Left lung (tissue), 10 donors: ENCODE measurements around the gene MED29. TPM values are rescaled to one million over a fixed set of nuclear protein-coding genes. Genes with fewer than 3 reads are reported as not detected.
"Not testable (repeated sequence)": the region's sequence is repeated elsewhere in the genome, so short reads cannot be mapped to it uniquely, and the experiment has no call there.

ENCODE experiments used
- ATAC-seq: fragments of 200-7000 bp; cut with Tn5 transposase; one replicate; pipeline ENCODE4 v1.9.1; 2020; ENCODE audit warnings: moderate library complexity
- DNase-seq, 4 donors: peaks; one replicate each; pipeline ENCODE4 v3.0.0-alpha.2; 2013 to 2020
- H3K27ac ChIP-seq, 2 donors: fragments of 200-600 bp; sonication (generic) in 1 of 2; one replicate each; pipeline versions ENCODE4 v1.5.0 to v1.8.0; 2020 to 2021
- H3K27me3 ChIP-seq, 2 donors: fragments of 200-600 bp; sonication (generic) in 1 of 2; one replicate each; pipeline versions ENCODE4 v1.5.0 to v1.8.0; 2020 to 2021
- H3K36me3 ChIP-seq, 2 donors: fragments of 200-600 bp; sonication (generic) in 1 of 2; one replicate each; pipeline versions ENCODE4 v1.5.0 to v1.8.0; 2020 to 2021
- H3K4me1 ChIP-seq, 2 donors: fragments of 200-600 bp; one replicate each; pipeline ENCODE4 v1.8.0; 2021
- H3K4me3 ChIP-seq, 2 donors: fragments of 200-600 bp; sonication (generic) in 1 of 2; one replicate each; pipeline versions ENCODE4 v1.5.0 to v1.8.0; 2020 to 2021; ENCODE audit warnings: mild to moderate bottlenecking in 1 of 2
- H3K9me3 ChIP-seq, 2 donors: fragments of 200-600 bp; sonication (generic) in 1 of 2; one replicate each; pipeline versions ENCODE4 v1.5.0 to v1.8.0; 2020 to 2021
- CTCF ChIP-seq, 2 donors: fragments of 200-600 bp; sonication (generic) in 1 of 2; IDR thresholded peaks; one replicate each; pipeline versions ENCODE4 v1.5.0 to v1.8.0; 2021; ENCODE audit warnings: antibody characterized with exemption in 2 of 2
- intact Hi-C, 2 donors: fragments of 100-400 bp; cut with DNase I; formaldehyde crosslinking; loops; one replicate each; pipeline versions ENCODE4 v1.11.2 to v1.14.2; 2022
- polyA plus RNA-seq, 6 donors: library from polyadenylated mRNA; unstranded; fragments of 120-200 nt; gene quantifications; one replicate each; pipeline ENCODE4 v1.2.1, GENCODE V29; 2013; ENCODE audit not compliant: insufficient read length in 6 of 6
- total RNA-seq, 2 donors: library from RNA; stranded (reverse); fragmentation: NEBNext Ultra II Directional; extraction: Animal tissue kit (Norgen Biotek cat#: 25700); gene quantifications; one replicate each; pipeline ENCODE4 v1.2.1, GENCODE V29; 2021
- donor health status: DM: no; HTN: yes; CAD: no.
- donor health status: DM: no; HTN: no; CAD: no.

Gene MED29
- total and polyA plus RNA-seq, 8 donors, result 28.7 to 43.4 (median 33.5) TPM

GRCh38 chr19:39377373-39378362, 13.5 kb upstream of the MED29 start:
- H3K4me1 ChIP-seq, result peaks cover 5 to 11% of the 10 kb centered on the region in 2 donors
- H3K27me3 ChIP-seq, result no peaks in the 10 kb centered on the region
- intact Hi-C loops, result no loop called here
- no peak overlapping the region for H3K27ac ChIP-seq
- H3K9me3 ChIP-seq, result no peaks in the 10 kb centered on the region
- peaks cover 0 to 100% of the 10 kb centered on the region in 2 donors for H3K36me3 ChIP-seq
- no peak for TF ChIP-seq CTCF (IDR thresholded peaks at IDR 0.05)
- H3K4me3 ChIP-seq, result no peak overlapping the region
- DNase-seq, result no peak
- ATAC-seq, result no peak

DNA sequence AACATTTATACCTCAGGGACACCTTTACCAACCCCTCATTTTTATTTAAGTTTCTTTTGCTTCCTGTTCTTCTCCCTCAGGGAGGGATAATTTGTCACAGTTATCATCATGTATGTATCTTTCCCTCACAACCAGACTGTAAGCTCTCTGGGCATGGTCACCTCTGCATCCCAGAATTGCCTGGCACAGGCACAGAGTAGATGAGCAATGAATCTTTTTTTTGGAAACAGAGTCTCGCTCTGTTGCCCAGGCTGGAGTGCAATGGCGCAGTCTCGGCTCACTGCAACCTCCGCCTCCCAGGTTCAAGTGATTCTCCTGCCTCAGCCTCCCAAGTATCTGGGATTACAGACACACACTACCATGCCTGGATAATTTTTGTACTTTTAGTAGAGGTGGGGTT, 11.8 kb upstream of the MED29 start:
- intact Hi-C loops, DNase-seq, H3K27me3 ChIP-seq, H3K9me3 ChIP-seq, ATAC-seq, H3K4me3 ChIP-seq, H3K4me1 ChIP-seq, H3K27ac ChIP-seq: not testable (repeated sequence)
- H3K36me3 ChIP-seq, result peaks cover 0 to 100% of the 10 kb centered on the region in 2 donors

GRCh38 chr19:39379865-39380396, 11.2 kb upstream of the MED29 start:
- ATAC-seq (no peak), DNase-seq (no peak)
- Histone ChIP-seq H3K9me3 (no peaks in the 10 kb centered on the region), H3K36me3 (peaks cover 0 to 100% of the 10 kb centered on the region in 2 donors), H3K27ac (no peak overlapping the region), H3K4me3 (no peak overlapping the region), H3K4me1 (no peaks in the 10 kb centered on the region), H3K27me3 (no peaks in the 10 kb centered on the region)
- intact Hi-C loops, result no loop called here
- no peak for TF ChIP-seq CTCF (IDR thresholded peaks at IDR 0.05)

GRCh38 chr19:39380521-39381502, 10.4 kb upstream of the MED29 start:
- Histone ChIP-seq H3K4me3 (no peak overlapping the region), H3K9me3 (no peaks in the 10 kb centered on the region), H3K4me1 (no peaks in the 10 kb centered on the region), H3K27me3 (no peaks in the 10 kb centered on the region), H3K27ac (no peak overlapping the region), H3K36me3 (peaks cover 0 to 100% of the 10 kb centered on the region in 2 donors)
- TF ChIP-seq CTCF (IDR thresholded peaks at IDR 0.05), result no peak
- intact Hi-C loops, result no loop called here
- DNase-seq, result no peak
- no peak for ATAC-seq

- Histone ChIP-seq H3K36me3 (peaks cover 0 to 100% of the 10 kb centered on the region in 2 donors), H3K4me3 (no peak overlapping the region), H3K9me3 (no peaks in the 10 kb centered on the region), H3K27ac (no peak overlapping the region), H3K27me3 (no peaks in the 10 kb centered on the region), H3K4me1 (no peaks in the 10 kb centered on the region)
- no peak for TF ChIP-seq CTCF (IDR thresholded peaks at IDR 0.05)
- DNase-seq, result no peak
- intact Hi-C loops, result no loop called here
- no peak for ATAC-seq
Observed at GRCh38 chr19:39381910-39382611, 9.1 kb upstream of the MED29 start.
